ENCODE data around the gene TMEM63C.

The TMEM63C gene

DNA sequence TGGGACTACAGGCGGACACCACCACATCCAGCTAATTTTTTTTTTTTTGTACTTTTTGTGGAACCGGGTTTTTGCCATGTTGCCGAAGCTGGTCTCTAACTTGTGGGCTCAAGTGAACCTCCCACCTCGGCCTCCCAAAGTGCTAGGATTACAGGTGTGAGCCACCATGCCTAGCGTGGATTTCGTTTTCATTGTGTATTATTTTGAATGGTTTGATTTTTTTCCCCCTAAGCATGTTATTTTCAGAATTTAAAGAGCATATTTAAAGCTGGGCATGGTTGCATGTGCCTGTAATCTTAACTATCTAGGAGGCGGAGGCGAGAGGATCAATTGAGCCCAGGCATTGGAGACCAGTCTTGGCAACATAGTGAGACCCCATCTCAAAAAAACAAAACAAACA lies 13.1 kb downstream of the TMEM63C start:
- DNase-seq (ENCODE audit: insufficient read length, low spot score) = no peak
- no peak for FAIRE-seq

- DNase-seq (ENCODE audit: insufficient read length, low spot score) (no peak), FAIRE-seq (no peak)
These were observed 14.2 kb downstream of the TMEM63C start for GRCh38 chr14:77195766-77196165.

- no peak for FAIRE-seq
- no peak for DNase-seq (ENCODE audit: insufficient read length, low spot score)
These were observed 16.4 kb downstream of the TMEM63C start for GRCh38 chr14:77197988-77198387.

GRCh38 chr14:77198561-77198960 lies 17.0 kb downstream of the TMEM63C start:
- no peak for FAIRE-seq
- DNase-seq (ENCODE audit: insufficient read length, low spot score) = no peak

DNA sequence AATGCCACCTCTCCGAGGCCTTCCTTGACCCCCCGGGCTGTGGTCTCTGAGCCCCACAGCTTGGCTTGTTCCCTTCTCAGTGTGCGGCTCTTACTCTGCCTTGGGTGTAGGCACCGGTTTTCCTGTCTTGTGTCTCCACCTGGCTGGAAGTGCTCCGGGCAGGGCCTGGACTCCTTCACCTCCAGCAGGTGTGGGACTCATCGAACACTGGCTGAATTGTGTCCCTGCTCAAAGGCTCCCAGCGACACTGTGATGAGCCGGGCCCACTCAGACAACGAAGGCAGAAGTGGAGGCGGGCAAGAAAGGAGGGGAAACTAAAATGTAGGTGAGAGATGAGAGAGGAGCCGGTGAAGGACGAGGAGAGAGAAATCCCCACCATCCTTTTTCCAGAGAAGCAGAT lies 18.0 kb downstream of the TMEM63C start:
- FAIRE-seq (no peak), DNase-seq (ENCODE audit: insufficient read length, low spot score) (no peak)

DNA sequence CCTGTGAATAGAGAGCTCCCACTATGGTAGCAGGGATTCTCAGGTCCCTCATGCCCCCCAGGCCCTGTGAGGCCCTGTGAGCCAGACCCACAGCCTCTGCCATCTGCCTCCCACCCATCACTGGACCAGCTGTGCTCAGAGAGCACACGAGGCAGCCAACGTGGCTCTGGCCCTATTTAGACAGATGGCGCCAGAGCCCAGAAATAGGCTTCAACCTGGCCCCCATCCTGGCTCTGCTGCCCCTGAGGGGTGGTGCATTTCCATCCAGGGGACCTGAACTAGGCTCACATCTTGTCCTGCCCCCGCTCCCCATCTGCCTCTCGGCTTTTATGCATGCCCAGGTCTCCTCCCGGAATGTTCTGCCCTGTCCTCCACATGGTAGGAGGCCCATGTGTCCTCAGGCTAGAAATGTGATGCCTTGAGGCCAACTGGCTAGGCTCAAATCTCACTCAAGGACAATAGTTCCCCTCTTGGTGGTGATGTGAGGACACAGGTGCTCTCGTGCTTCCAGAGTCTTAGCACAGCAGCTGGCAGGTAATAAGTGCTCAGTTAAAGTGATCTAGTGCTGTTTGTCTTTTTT lies 18.9 kb downstream of the TMEM63C start:
- FAIRE-seq = peak; percentile 81

DNA sequence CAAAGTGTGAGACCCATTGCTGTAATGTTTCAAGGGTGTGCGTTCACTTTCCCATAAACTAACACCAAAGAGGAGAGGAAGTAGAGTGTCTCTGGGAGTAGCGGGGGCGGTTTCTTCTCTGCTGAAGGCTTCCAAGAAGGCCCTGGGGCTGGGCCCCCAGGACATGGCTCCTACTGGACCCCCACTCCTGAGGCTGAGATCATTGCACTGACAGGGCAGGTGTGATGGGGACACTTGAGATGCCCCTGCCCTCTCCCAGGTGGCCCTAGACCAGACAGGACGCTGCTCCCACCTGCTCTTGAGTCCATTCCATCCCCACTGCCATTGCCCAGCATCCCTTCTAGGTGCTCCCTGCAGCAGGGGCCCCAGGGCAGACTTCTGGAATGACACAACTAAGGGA lies 20.1 kb downstream of the TMEM63C start:
- FAIRE-seq = no peak
- DNase-seq (ENCODE audit: insufficient read length, low spot score) = no peak

More for the DNA sequence above, 18.9 kb downstream of the TMEM63C start:
- no peak for DNase-seq (ENCODE audit: insufficient read length, low spot score)

DNA sequence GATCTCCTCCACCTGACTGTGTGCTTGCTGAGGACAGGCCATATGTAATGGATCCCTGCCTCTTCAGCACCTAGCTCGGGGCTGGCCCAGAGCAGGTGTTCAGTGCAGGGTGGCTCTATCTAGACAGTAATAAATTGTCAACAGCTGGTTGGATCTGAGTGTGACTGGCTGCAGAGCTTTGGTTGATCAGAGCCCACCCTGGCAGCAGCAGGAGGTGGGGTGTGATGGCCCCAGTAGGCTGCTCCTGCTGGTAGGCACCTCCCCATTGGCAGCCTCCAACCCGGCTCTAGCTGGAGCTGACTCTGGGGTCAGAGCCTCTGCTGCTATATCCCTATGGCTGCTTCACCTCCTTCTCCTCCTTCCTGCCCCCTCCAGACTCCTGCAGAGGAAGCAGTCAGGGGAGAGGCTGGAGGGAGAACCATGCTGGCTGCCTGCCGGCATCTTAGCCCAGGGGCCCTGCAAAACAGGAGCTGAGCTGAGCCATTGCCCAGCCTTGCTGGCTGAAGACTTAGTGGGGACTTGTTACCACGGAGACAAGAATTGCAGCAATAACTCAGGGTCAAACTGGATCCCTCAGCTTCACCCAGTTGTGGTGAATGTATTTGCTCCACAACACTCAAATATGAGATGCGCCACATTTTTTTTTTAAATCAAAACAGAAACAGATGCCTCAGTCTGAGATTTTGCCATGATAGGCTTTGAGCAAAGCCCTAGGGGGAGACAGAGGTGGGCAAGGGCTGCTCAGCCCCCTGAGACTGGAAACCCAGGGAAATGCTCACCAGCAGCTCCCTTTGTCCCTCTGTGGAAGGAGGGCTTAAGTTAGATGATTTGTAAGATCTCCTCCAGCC lies 22.2 kb downstream of the TMEM63C start:
- DNase-seq (ENCODE audit: insufficient read length, low spot score) (no peak), FAIRE-seq (peak; percentile 69)

DNA sequence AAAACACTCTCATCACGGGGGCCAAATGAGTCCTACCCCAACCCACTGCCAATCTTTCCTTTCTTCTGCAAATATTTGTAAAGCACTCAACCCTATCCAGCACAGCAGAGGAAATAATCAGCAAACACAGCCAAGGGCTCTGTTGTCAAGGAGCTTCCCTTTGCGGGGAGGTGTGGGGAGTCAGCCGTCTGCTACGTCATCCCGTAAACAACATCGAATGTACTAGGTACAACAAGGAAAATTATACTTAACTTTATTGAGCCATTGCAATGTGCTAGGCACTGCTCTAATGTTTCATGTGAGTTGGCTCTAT lies 22.8 kb downstream of the TMEM63C start:
- DNase-seq (ENCODE audit: insufficient read length, low spot score) (no peak), FAIRE-seq (peak; percentile 33)

GRCh38 chr14:77204907-77205306 lies 23.3 kb downstream of the TMEM63C start:
- no peak for DNase-seq (ENCODE audit: insufficient read length, low spot score)
- FAIRE-seq = no peak

GRCh38 chr14:77205566-77205965 lies 24.0 kb downstream of the TMEM63C start:
- DNase-seq (ENCODE audit: insufficient read length, low spot score) (no peak), FAIRE-seq (no peak)

DNA sequence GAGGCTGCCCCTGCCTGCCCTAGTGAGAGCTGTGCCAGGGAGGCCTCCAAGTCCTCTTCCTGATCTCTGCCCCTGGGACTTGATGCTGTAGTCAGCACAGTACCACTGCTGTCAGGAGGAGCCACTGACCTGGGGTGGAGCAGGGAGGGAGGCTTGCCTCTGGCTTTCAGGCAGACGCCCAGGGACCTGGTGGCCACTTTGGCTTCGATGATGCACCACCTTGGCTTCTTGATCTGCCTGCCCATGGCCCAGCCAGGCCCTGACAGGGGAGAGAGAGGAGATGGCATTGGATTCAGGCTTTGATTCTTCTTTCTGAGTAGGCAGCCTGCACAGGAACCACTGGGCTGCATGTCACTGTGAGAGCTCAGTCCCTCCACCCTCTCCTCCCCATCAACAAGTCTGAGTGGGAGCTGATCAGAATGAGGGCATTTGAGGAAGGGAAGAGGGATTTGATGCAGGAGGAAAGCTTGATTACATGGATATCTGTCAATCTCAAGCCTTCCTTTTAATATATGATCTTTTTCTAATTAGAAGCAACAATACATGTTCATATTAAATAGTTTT lies 24.7 kb downstream of the TMEM63C start:
- DNase-seq (ENCODE audit: insufficient read length, low spot score) (no peak), FAIRE-seq (no peak)

DNA sequence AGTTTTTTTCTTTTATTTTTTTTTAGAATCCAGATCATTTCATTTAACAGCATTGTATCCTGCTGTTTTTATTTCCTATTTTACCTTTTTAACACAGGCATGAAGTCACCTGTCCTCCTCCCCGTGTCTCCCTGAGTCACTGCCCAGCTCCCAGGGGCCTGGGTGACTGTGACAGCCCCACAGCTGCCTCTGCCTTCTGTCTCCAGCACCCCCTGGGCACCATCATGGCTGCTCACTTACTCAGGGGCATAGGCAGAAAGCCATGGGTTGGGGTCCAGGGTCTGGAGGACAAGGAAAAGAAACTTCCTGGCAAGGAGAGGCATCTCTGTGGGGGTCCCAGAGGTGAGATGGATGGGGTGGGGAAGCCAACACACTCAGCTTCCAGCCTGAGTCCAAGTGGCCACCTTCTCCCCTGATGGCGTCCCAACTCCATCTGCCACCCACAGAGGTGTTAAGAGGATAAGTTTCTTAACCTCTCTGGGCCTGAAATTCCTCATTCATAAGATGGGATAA lies 25.3 kb downstream of the TMEM63C start:
- no peak for DNase-seq (ENCODE audit: insufficient read length, low spot score)

GRCh38 chr14:77208291-77208978 lies 26.8 kb downstream of the TMEM63C start:
- FAIRE-seq = peak; percentile 77
- DNase-seq (ENCODE audit: insufficient read length, low spot score) = peak; percentile 93

More for the DNA sequence above, 25.3 kb downstream of the TMEM63C start:
- no peak for FAIRE-seq

- no peak for FAIRE-seq
- DNase-seq (ENCODE audit: insufficient read length, low spot score) = no peak
These were observed 27.4 kb downstream of the TMEM63C start for GRCh38 chr14:77208979-77209318.

DNA sequence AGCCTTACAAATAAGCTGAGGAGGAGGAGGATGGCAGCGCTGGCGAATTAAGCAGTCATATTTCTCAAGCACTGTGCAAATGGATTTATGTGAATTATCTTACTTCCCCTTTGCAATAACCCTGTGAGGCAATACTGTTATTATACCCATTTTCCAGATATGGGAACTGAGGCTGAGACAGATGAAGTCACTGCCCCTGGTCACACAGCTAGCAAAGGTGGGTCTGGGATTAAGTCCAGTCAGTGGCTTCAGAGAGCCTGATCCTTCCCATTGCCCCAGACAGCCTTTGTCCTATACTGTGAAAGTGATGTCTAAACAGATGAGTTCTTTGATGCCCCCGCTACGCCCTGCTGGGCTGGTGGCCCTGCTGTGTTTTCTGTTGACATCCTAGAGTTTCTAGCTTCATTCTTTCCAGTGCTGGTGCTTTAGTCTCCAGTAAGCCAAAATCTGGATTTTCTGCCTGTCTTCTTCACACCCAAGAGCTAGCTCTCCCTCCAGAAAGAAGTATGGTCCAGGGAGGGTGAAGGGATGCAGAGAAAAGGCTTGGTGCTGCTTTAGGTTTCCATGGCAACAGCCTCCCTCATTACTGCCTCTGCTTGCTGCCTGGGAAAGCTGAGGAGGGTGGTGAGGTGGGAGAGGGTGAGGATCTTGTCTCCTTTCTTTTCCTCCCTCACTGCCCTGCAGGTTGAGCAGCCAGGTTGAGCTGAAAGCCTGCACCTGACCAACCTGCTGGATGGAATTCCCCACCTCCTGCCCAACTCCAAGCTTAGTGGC lies 30.7 kb downstream of the TMEM63C start:
- FAIRE-seq = peak; percentile 26

GRCh38 chr14:77212943-77213678 lies 31.5 kb downstream of the TMEM63C start:
- peak; percentile 77 for DNase-seq (ENCODE audit: insufficient read length, low spot score)
- peak; percentile 82 for FAIRE-seq

More for the DNA sequence above, 30.7 kb downstream of the TMEM63C start:
- DNase-seq (ENCODE audit: insufficient read length, low spot score) = no peak

GRCh38 chr14:77213679-77214016 lies 32.0 kb downstream of the TMEM63C start:
- FAIRE-seq = no peak

DNA sequence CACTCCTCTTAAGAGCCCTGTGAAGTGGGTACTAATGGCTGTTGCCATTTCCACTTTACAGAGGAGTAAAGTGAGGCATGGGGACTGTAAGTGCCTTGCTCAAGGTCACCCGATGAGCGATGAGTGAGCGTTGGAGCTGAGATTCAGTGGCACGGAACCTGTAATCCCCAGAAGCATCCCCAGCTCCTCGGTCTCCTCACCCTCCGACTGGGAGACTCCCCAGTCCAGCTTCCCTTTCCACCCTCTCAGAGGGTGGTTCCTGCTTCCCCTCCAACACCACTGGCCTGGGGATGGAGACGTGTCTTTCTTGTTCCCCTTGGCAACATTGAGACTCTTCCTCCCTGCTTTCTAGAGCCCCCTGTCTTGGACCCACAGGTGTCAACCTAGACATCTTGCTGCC lies 32.6 kb downstream of the TMEM63C start:
- no peak for DNase-seq (ENCODE audit: insufficient read length, low spot score)
- no peak for FAIRE-seq

More at GRCh38 chr14:77213679-77214016, 32.0 kb downstream of the TMEM63C start:
- DNase-seq (ENCODE audit: insufficient read length, low spot score) = no peak

DNA sequence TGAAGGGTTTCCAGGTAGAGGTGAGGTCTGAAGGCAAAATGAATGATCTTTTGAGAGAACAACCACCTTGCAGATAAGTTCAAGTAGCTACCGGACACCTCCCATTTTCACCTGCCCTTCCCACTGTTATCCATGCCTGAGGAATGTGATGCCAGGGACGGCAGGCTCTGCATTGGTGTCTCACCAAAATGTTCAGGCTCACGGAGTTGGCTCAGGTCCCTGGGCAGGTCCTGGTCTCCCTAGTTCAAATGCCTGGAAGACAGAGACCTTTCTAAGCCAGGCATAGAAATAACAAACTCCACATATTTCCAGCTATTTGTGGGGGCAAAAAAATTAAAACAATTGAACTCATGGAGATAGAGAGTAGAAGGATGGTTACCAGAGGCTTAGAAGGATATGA lies 36.0 kb downstream of the TMEM63C start:
- FAIRE-seq (no peak), DNase-seq (ENCODE audit: insufficient read length, low spot score) (no peak)

Measured in HTR-8/SVneo (cell line).